Adrenal gland (tissue), 5 donors: ENCODE results near the gene ACTR2.

Experiments used
- CTCF ChIP-seq, 6 experiments: fragments of 450-650 bp in 4 of 6; fragments of 200-600 bp in 2 of 6; sonication (generic) in 1 of 6; IDR thresholded peaks; 1 replicate in 5 of 6; 2 replicates in 1 of 6; pipeline versions ENCODE4 v1.5.1 to v1.8.0; 2016 to 2021; ENCODE audit warnings: antibody characterized with exemption in 6 of 6, mild to moderate bottlenecking in 2 of 6, moderate library complexity in 1 of 6
- POLR2A ChIP-seq, 2 donors: fragments of 450-650 bp; IDR thresholded peaks; one replicate each; pipeline ENCODE4 v1.6.1; 2017; ENCODE audit warnings: antibody characterized with exemption in 2 of 2, mild to moderate bottlenecking in 2 of 2, moderate library complexity in 1 of 2
- donor health status: DM: no; HTN: no; CAD: no.

DNA sequence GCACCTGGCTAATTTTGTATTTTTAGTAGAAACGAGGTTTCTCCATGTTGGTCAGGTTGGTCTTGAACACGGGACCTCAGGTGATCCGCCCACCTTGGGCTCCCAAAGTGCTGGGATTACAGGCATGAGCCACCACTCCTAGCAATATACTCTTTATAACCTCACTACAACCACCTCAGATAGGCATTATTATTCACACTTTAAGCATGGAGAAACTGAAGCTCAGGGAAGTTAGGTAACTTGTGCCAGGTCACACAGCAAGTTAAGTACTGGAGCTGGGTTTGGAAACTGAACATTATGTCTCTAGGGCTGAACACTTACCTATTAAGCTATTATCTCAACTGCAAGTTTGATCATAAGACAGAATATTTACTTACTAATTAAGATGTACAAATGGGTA lies 42.6 kb upstream of the ACTR2 start:
- TF ChIP-seq CTCF (IDR thresholded peaks at IDR 0.05) (no peak), POLR2A (IDR thresholded peaks at IDR 0.05) (no peak)
